ENCODE measurements around the gene GSC.

Gene GSC

GRCh38 chr14:94780536-94781399, 10.9 kb upstream of the GSC start:
- no peaks in the 10 kb centered on the region for H3K9me3 ChIP-seq (ENCODE audit: control insufficient read depth, low read depth, low read length)
- no peak overlapping the region for H3K9ac ChIP-seq (ENCODE audit: low read length)
- no peaks in the 10 kb centered on the region for H3K36me3 ChIP-seq (ENCODE audit: control insufficient read depth, low read depth, low read length)
- peaks cover 52% of the 10 kb centered on the region for H3K27me3 ChIP-seq (ENCODE audit: control insufficient read depth, insufficient read depth, low read length)
- H3K4me1 ChIP-seq (ENCODE audit: control insufficient read depth, low read depth, low read length): peaks cover 17% of the 10 kb centered on the region
- no peak overlapping the region for H3K4me3 ChIP-seq (ENCODE audit: low read length)
- H3K27ac ChIP-seq (ENCODE audit: low read length): no peak overlapping the region

GRCh38 chr14:94779713-94780112, 9.8 kb upstream of the GSC start:
- peaks cover 63% of the 10 kb centered on the region for H3K27me3 ChIP-seq (ENCODE audit: control insufficient read depth, insufficient read depth, low read length)
- no peaks in the 10 kb centered on the region for H3K9me3 ChIP-seq (ENCODE audit: control insufficient read depth, low read depth, low read length)
- no peak overlapping the region for H3K4me3 ChIP-seq (ENCODE audit: low read length)

GRCh38 chr14:94775871-94776210, 5.9 kb upstream of the GSC start:
- H3K4me1 ChIP-seq (ENCODE audit: control insufficient read depth, low read depth, low read length): peaks cover 41% of the 10 kb centered on the region

More at GRCh38 chr14:94779713-94780112, 9.8 kb upstream of the GSC start:
- Histone ChIP-seq H3K27ac (ENCODE audit: low read length) (no peak overlapping the region), H3K9ac (ENCODE audit: low read length) (no peak overlapping the region), H3K4me1 (ENCODE audit: control insufficient read depth, low read depth, low read length) (peaks cover 27% of the 10 kb centered on the region), H3K36me3 (ENCODE audit: control insufficient read depth, low read depth, low read length) (no peaks in the 10 kb centered on the region)

GRCh38 chr14:94775091-94775870, 5.4 kb upstream of the GSC start:
- peaks cover 40% of the 10 kb centered on the region for H3K4me1 ChIP-seq (ENCODE audit: control insufficient read depth, low read depth, low read length)
- peaks cover 100% of the 10 kb centered on the region for H3K27me3 ChIP-seq (ENCODE audit: control insufficient read depth, insufficient read depth, low read length)
- H3K36me3 ChIP-seq (ENCODE audit: control insufficient read depth, low read depth, low read length): no peaks in the 10 kb centered on the region
- H3K27ac ChIP-seq (ENCODE audit: low read length): no peak overlapping the region
- H3K4me3 ChIP-seq (ENCODE audit: low read length): no peak overlapping the region
- no peaks in the 10 kb centered on the region for H3K9me3 ChIP-seq (ENCODE audit: control insufficient read depth, low read depth, low read length)
- no peak overlapping the region for H3K9ac ChIP-seq (ENCODE audit: low read length)

More at GRCh38 chr14:94775871-94776210, 5.9 kb upstream of the GSC start:
- Histone ChIP-seq H3K36me3 (ENCODE audit: control insufficient read depth, low read depth, low read length) (no peaks in the 10 kb centered on the region), H3K27me3 (ENCODE audit: control insufficient read depth, insufficient read depth, low read length) (peaks cover 94% of the 10 kb centered on the region), H3K9me3 (ENCODE audit: control insufficient read depth, low read depth, low read length) (no peaks in the 10 kb centered on the region), H3K9ac (ENCODE audit: low read length) (no peak overlapping the region), H3K4me3 (ENCODE audit: low read length) (no peak overlapping the region), H3K27ac (ENCODE audit: low read length) (no peak overlapping the region)

GRCh38 chr14:94774344-94775090, 4.6 kb upstream of the GSC start:
- H3K4me1 ChIP-seq (ENCODE audit: control insufficient read depth, low read depth, low read length): peaks cover 40% of the 10 kb centered on the region
- H3K27me3 ChIP-seq (ENCODE audit: control insufficient read depth, insufficient read depth, low read length): peaks cover 100% of the 10 kb centered on the region
- H3K9me3 ChIP-seq (ENCODE audit: control insufficient read depth, low read depth, low read length): no peaks in the 10 kb centered on the region
- no peak overlapping the region for H3K27ac ChIP-seq (ENCODE audit: low read length)
- H3K9ac ChIP-seq (ENCODE audit: low read length): no peak overlapping the region
- no peaks in the 10 kb centered on the region for H3K36me3 ChIP-seq (ENCODE audit: control insufficient read depth, low read depth, low read length)
- no peak overlapping the region for H3K4me3 ChIP-seq (ENCODE audit: low read length)

GRCh38 chr14:94773655-94774343, 3.9 kb upstream of the GSC start:
- Histone ChIP-seq H3K9ac (ENCODE audit: low read length) (no peak overlapping the region), H3K4me3 (ENCODE audit: low read length) (peak overlapping the region; percentile 23), H3K27me3 (ENCODE audit: control insufficient read depth, insufficient read depth, low read length) (peaks cover 100% of the 10 kb centered on the region), H3K27ac (ENCODE audit: low read length) (no peak overlapping the region), H3K9me3 (ENCODE audit: control insufficient read depth, low read depth, low read length) (no peaks in the 10 kb centered on the region), H3K4me1 (ENCODE audit: control insufficient read depth, low read depth, low read length) (peaks cover 44% of the 10 kb centered on the region), H3K36me3 (ENCODE audit: control insufficient read depth, low read depth, low read length) (no peaks in the 10 kb centered on the region)

GRCh38 chr14:94773061-94773648, 3.2 kb upstream of the GSC start:
- H3K27ac ChIP-seq (ENCODE audit: low read length): no peak overlapping the region
- H3K36me3 ChIP-seq (ENCODE audit: control insufficient read depth, low read depth, low read length): no peaks in the 10 kb centered on the region
- H3K9me3 ChIP-seq (ENCODE audit: control insufficient read depth, low read depth, low read length): no peaks in the 10 kb centered on the region
- H3K27me3 ChIP-seq (ENCODE audit: control insufficient read depth, insufficient read depth, low read length): peaks cover 100% of the 10 kb centered on the region
- H3K9ac ChIP-seq (ENCODE audit: low read length): no peak overlapping the region
- peak overlapping the region; percentile 23 for H3K4me3 ChIP-seq (ENCODE audit: low read length)
- peaks cover 44% of the 10 kb centered on the region for H3K4me1 ChIP-seq (ENCODE audit: control insufficient read depth, low read depth, low read length)

GRCh38 chr14:94772548-94772947, 2.6 kb upstream of the GSC start:
- H3K27ac ChIP-seq (ENCODE audit: low read length): no peak overlapping the region
- no peak overlapping the region for H3K9ac ChIP-seq (ENCODE audit: low read length)
- H3K27me3 ChIP-seq (ENCODE audit: control insufficient read depth, insufficient read depth, low read length): peaks cover 100% of the 10 kb centered on the region
- peaks cover 46% of the 10 kb centered on the region for H3K4me1 ChIP-seq (ENCODE audit: control insufficient read depth, low read depth, low read length)
- no peaks in the 10 kb centered on the region for H3K9me3 ChIP-seq (ENCODE audit: control insufficient read depth, low read depth, low read length)
- no peaks in the 10 kb centered on the region for H3K36me3 ChIP-seq (ENCODE audit: control insufficient read depth, low read depth, low read length)
- H3K4me3 ChIP-seq (ENCODE audit: low read length): peak overlapping the region; percentile 23

- Histone ChIP-seq H3K4me1 (ENCODE audit: control insufficient read depth, low read depth, low read length) (peaks cover 51% of the 10 kb centered on the region), H3K4me3 (ENCODE audit: low read length) (peak overlapping the region; percentile 48), H3K36me3 (ENCODE audit: control insufficient read depth, low read depth, low read length) (no peaks in the 10 kb centered on the region), H3K27ac (ENCODE audit: low read length) (no peak overlapping the region), H3K9ac (ENCODE audit: low read length) (no peak overlapping the region), H3K9me3 (ENCODE audit: control insufficient read depth, low read depth, low read length) (no peaks in the 10 kb centered on the region), H3K27me3 (ENCODE audit: control insufficient read depth, insufficient read depth, low read length) (peaks cover 100% of the 10 kb centered on the region)
Observed at GRCh38 chr14:94771906-94772490, 2.1 kb upstream of the GSC start.

GRCh38 chr14:94771158-94771905, 1.4 kb upstream of the GSC start:
- H3K27ac ChIP-seq (ENCODE audit: low read length): no peak overlapping the region
- H3K4me3 ChIP-seq (ENCODE audit: low read length): peak overlapping the region; percentile 48
- H3K9ac ChIP-seq (ENCODE audit: low read length): no peak overlapping the region
- H3K36me3 ChIP-seq (ENCODE audit: control insufficient read depth, low read depth, low read length): no peaks in the 10 kb centered on the region
- peaks cover 54% of the 10 kb centered on the region for H3K4me1 ChIP-seq (ENCODE audit: control insufficient read depth, low read depth, low read length)
- no peaks in the 10 kb centered on the region for H3K9me3 ChIP-seq (ENCODE audit: control insufficient read depth, low read depth, low read length)
- H3K27me3 ChIP-seq (ENCODE audit: control insufficient read depth, insufficient read depth, low read length): peaks cover 100% of the 10 kb centered on the region
